Measurements from ENCODE around the gene BHLHE23.
"Not testable (repeated sequence)": the region's sequence is repeated elsewhere in the genome, so short reads cannot be mapped to it uniquely, and the experiment has no call there.

BHLHE23 gene

DNA sequence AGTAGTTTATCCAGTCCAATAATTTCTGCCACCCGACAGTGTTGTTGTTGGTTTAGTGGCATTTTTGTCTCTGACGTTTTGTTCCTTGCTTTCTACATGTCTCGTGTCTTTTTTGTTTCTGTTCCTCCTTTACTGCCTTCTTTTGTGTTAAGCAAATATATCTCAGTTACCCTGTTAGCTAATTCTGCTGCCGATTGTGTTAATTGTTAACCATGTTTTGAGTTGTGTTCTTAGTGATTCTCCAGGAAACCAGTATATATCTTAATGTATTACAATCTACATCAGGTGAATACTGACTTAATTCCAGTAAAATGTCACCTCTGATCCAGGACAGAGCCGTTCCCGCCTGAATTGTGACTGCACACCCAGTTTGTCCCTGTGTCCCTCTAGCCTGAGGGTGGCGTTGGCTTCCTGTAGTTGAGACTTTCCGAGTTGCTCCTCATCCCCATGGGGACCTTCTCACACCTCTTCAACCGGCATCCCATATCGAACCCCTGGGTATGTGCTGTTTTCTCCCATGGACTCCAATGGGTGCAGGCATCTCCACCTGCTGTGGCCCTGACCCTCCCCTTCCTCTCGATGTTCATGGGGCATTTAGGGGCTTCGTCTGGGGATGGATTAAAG is 35.8 kb upstream of the BHLHE23 start:
- DNase-seq = no peak

GRCh38 chr20:63041776-63042175 is 35.0 kb upstream of the BHLHE23 start:
- no peak for DNase-seq

DNA sequence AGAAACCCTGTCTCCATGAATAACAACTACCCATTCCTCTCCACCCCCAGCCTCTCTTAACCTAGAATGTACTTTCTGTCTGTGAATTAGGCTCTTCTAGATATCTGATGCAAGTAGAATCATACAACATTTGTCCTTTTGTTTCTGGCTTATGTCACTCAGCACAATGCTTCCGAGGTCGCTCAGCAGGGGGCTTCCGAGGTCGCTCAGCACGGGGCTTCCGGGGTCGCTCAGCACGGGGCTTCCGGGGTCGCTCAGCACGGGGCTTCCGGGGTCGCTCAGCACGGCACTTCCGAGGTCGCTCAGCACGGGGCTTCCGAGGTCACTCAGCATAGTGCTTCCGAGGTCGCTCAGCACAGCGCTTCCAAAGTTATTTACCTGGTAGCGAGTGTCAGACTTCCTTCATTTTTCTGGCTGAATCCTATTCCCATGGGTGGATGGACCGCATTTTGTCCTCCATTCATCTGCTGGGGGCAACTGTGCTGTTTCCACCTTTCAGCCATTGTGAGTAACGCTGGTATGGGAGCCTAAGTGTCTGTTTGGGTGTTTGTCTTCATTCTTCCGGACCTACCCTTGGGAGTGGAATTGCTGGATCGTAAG is 31.0 kb upstream of the BHLHE23 start:
- DNase-seq = no peak

GRCh38 chr20:63036291-63036690 is 29.5 kb upstream of the BHLHE23 start:
- DNase-seq = no peak

GRCh38 chr20:63035603-63036185 is 28.9 kb upstream of the BHLHE23 start:
- no peak for DNase-seq

DNA sequence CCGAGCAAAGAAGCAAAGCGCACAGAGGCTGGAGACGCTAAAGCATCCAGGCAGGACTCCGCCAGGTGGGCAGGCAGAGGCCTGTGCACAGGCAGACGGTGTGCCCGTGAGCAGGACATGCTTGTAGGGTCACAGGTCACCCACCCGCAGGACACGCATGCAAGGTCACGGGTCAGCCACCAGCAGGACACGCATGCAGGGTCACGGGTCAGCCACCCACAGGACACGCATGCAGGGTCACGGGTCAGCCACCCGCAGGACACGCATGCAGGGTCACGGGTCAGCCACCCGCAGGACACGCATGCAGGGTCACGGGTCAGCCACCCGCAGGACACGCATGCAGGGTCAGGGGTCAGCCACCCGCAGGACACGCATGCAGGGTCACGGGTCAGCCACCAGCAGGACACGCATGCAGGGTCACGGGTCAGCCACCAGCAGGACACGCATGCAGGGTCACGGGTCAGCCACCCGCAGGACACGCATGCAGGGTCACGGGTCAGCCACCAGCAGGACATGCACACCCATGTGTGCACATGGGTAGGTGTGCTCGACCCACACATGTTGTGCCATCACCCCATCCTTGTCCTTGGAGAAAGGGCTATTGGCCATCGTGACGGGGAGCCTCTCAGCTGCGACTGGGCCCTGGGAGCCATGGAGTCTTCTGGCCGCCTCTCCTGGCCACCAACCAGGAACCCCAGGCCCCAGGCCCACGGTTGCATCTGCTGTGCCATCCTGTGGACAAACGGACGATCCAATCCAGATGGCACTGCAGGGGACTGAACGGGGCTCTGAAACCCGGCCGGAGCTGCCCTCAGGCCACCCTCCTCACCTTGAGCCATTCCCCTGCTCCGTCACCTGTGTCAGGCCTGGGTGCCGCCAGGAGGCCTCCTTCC is 28.2 kb upstream of the BHLHE23 start:
- not testable (repeated sequence) for DNase-seq

DNA sequence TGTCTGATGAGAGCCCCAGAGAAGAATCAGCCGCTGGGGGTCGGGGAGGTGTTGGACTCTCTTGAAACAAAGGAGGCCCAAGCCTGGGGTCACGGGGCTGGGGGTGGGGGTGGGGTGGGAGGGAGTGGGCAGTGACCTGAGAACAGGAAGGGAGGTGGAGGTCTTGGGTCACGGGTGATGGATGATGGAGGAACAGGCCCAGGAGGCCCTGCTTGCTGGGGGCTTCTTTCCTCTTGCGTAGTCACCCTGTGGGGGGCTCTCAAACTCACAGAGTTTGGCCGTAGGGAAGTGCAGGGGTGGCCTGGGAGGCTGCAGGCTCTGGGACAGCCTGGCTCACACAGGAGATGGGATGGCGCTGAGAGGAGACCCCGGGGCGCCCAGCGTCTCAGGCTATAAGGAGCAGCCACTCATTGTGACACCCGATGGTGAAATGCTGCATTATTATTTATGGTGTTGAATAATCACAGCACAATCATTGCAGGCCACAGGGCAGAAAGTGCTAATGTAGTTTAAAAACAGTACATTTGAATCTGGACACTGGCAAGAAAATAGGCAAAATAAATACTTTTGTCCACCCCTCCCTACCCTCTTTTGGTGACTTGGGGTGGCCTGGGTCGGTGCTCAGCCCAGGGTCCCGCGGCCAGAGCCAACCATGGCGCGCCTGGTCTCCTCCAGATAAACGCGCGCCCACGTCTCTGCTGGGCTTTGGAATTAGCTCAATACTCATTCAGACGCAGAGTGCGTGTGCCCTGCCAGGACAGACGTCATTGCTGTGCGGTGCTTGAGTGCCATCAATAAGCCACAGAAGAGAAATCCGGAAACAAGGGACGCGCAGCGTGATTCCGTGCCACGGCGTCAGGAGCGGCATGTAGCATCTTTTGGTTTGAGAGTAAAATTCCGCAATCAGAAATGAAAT is 27.3 kb upstream of the BHLHE23 start:
- DNase-seq = no peak

GRCh38 chr20:63032861-63033793 is 26.4 kb upstream of the BHLHE23 start:
- DNase-seq = no peak

DNA sequence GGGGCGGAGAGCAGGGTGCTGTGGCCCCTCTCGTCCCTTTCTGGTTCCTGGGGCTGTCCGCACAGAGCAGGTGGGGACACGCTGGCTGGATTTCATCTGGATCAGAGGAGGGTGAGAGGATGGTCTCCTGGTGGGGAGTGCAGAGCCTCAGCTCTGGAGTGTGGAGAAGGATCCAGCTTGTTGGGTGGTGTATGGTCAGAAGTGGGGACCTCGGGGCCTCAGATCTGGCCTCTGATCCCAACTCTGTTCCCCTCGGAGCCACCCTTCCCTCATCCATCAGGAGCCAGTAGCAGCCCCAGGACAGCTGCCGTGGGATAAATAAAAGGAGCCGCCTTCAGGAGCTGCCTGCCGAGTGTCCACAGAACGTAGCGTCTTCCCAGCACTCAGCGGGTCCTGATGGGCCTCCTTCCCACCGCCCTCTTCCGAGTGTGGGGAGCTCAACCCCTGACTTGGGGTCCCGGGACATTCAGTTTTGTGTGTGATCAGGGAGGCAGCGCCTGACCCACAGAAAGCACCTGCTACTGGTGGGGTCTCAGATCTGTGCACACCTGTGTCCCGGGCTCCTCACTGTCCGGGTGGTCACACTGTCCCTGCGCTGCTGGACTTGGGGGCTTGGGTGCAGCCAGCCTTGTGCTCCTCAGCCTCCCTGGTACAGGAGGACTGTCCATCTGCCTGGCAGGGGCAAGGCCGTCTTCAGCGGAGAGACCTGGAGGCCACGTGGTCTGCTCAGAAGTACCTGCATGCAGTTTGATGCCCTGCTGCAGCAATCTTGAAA is 25.4 kb upstream of the BHLHE23 start:
- no peak for DNase-seq

GRCh38 chr20:63031251-63032014 is 24.7 kb upstream of the BHLHE23 start:
- no peak for DNase-seq

- no peak for DNase-seq
Observed at GRCh38 chr20:63029358-63030121, 22.8 kb upstream of the BHLHE23 start.

- no peak for DNase-seq
Observed at GRCh38 chr20:63028461-63028921, 21.7 kb upstream of the BHLHE23 start.

- no peak for DNase-seq
Observed at GRCh38 chr20:63027922-63028389, 21.2 kb upstream of the BHLHE23 start.

- DNase-seq = no peak
Observed at GRCh38 chr20:63027221-63027921, 20.6 kb upstream of the BHLHE23 start.

DNA sequence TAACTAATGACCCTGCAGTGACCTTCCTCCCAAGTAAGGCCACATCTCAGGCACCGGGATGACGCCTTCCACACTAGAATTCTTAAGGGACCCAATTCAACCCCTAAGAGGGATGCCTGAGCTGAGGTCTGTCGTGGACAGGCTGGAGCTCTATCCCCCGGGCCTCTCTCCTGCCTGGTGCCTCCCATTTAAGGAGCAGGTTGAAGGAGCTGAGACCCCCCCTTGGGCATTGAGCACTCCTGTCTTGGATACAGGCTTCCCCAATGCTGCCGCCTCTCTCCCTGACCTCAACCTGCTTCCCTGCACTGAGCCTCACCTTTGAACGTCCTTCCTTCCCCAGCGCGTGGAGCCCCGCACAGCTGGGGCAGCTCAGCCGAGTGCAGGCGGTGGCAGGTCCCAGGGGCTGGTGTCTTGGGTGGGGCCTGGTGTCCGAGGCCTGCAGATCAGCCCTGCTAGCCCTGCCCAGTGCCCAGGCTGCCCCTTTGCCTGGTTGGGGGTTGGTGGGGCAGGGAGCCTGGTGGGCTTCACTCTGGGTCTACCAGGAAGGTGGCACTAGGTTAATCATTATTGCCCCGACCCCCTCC is 19.9 kb upstream of the BHLHE23 start:
- no peak for DNase-seq

DNA sequence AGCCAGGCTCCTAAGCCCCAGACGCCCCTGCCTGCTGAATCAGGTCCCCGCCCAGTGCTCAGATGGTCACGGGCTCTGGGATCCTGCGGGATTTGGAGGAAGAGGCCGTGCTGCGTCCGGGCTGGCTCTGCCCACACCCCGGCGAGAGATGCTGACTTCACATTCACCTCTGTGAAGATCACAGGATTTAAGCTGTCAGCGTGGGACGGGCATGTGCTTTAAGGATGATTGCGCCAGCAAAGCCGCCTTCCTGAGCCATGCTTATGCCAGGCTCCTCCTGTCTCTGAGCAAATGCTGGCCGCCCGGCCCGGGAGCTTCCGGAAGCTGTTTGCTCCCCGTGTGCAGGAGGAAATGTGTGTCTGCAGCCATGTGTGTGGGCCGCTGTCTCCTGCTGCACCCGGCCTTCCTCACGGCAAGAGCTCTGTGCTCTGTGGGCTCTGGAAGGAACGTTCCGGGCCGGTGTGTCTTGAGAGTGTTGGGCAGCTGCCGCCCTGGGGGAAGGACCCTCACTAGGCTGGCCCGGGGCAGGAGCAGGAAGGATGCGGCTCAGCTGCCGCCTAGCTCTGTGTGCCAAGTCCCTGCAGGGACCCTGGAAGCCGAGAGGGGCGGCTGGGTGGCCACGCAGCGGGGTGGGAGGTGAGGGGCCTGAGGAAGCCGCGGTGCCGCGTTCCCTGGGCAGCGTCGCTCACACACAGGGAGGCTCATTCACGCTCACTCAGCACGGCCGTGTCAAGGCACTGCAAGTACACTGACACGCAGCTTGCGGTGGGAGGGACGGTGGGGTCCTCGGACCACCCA is 19.0 kb upstream of the BHLHE23 start:
- no peak for DNase-seq
